Trophoblast cell (in vitro differentiated cells and primary cell): ENCODE measurements around the gene ODF4.

Experiments
- DNase-seq, 2 donors: peaks; one replicate each; pipeline ENCODE4 v3.0.0-alpha.2; 2016
- H2AFZ ChIP-seq: 2 replicates; pipeline ENCODE4 v1.6.1; 2013; ENCODE audit warnings: low read length, moderate library complexity, mild to moderate bottlenecking; ENCODE audit not compliant: insufficient read depth, poor library complexity
- H2AK5ac ChIP-seq: 2 replicates; pipeline ENCODE4 v1.6.1; 2013; ENCODE audit warnings: mild to moderate bottlenecking, low read length
- H2BK120ac ChIP-seq: 2 replicates; pipeline ENCODE4 v1.6.1; 2013; ENCODE audit warnings: low read length, mild to moderate bottlenecking, moderate library complexity; ENCODE audit not compliant: insufficient read depth, poor library complexity
- H2BK12ac ChIP-seq: 2 replicates; pipeline ENCODE4 v1.6.1; 2013; ENCODE audit warnings: mild to moderate bottlenecking, low read length, moderate library complexity
- H2BK5ac ChIP-seq: 2 replicates; pipeline ENCODE4 v1.6.1; 2013; ENCODE audit warnings: low read length, low read depth, moderate library complexity, mild to moderate bottlenecking; ENCODE audit not compliant: poor library complexity
- H3K14ac ChIP-seq: 2 replicates; pipeline ENCODE4 v1.6.1; 2013; ENCODE audit warnings: mild to moderate bottlenecking, low read length
- H3K18ac ChIP-seq: 2 replicates; pipeline ENCODE4 v1.6.1; 2013; ENCODE audit warnings: mild to moderate bottlenecking, low read length
- H3K23ac ChIP-seq: 2 replicates; pipeline ENCODE4 v1.6.1; 2013; ENCODE audit warnings: low read length
- H3K27ac ChIP-seq: 2 replicates; pipeline ENCODE4 v1.5.1; 2013; ENCODE audit warnings: low read depth, mild to moderate bottlenecking, inconsistent platforms, low read length, moderate library complexity
- H3K27me3 ChIP-seq: 2 replicates; pipeline ENCODE4 v1.6.1; 2013; ENCODE audit warnings: inconsistent platforms, mild to moderate bottlenecking, low read length, moderate library complexity; ENCODE audit not compliant: insufficient read depth
- H3K36me3 ChIP-seq, 2 experiments: 1 replicate in 1 of 2; 2 replicates in 1 of 2; pipeline ENCODE4 v1.6.1; 2013; ENCODE audit warnings: low read length in 2 of 2, mild to moderate bottlenecking in 2 of 2, moderate library complexity in 1 of 2; ENCODE audit not compliant: insufficient read depth in 2 of 2, control insufficient read depth in 1 of 2
- H3K4ac ChIP-seq: 2 replicates; pipeline ENCODE4 v1.6.1; 2013; ENCODE audit warnings: low read depth, mild to moderate bottlenecking, low read length, moderate library complexity
- H3K4me1 ChIP-seq, 2 experiments: 1 replicate in 1 of 2; 2 replicates in 1 of 2; pipeline ENCODE4 v1.6.1; 2013; ENCODE audit warnings: low read length in 2 of 2, mild to moderate bottlenecking in 2 of 2, moderate library complexity in 1 of 2; ENCODE audit not compliant: insufficient read depth in 2 of 2, control insufficient read depth in 1 of 2
- H3K4me2 ChIP-seq: 2 replicates; pipeline ENCODE4 v1.6.1; 2013; ENCODE audit warnings: inconsistent platforms, mild to moderate bottlenecking, low read length, moderate library complexity
- H3K4me3 ChIP-seq: 2 replicates; pipeline ENCODE4 v1.5.1; 2013; ENCODE audit warnings: mild to moderate bottlenecking, low read depth, low read length, inconsistent platforms
- H3K79me1 ChIP-seq: one replicate; pipeline ENCODE4 v1.6.1; 2013; ENCODE audit warnings: low read length
- H3K79me2 ChIP-seq: 2 replicates; pipeline ENCODE4 v1.6.1; 2013; ENCODE audit warnings: low read length, mild to moderate bottlenecking; ENCODE audit not compliant: control insufficient read depth, insufficient read depth, poor library complexity
- H3K9ac ChIP-seq: 2 replicates; pipeline ENCODE4 v1.6.1; 2013; ENCODE audit warnings: mild to moderate bottlenecking, low read length
- H3K9me3 ChIP-seq: 2 replicates; pipeline ENCODE4 v1.6.1; 2013; ENCODE audit warnings: low read depth, mild to moderate bottlenecking, control low read depth, inconsistent platforms, low read length; ENCODE audit not compliant: insufficient read depth
- H4K12ac ChIP-seq: 2 replicates; pipeline ENCODE4 v1.6.1; 2013; ENCODE audit warnings: low read depth, mild to moderate bottlenecking, low read length, moderate library complexity
- H4K8ac ChIP-seq: 2 replicates; pipeline ENCODE4 v1.6.1; 2013; ENCODE audit warnings: low read depth, mild to moderate bottlenecking, low read length, moderate library complexity
- H4K91ac ChIP-seq: one replicate; pipeline ENCODE4 v1.6.1; 2013; ENCODE audit warnings: low read depth, mild to moderate bottlenecking, low read length, moderate library complexity
- WGBS: extraction: QIAGEN DNeasy Blood & Tissue Kit; methylation state at CpG from one replicate; pipeline ENCODE4 v1.1.7; 2013; ENCODE audit warnings: missing lambda C conversion rate; ENCODE audit not compliant: insufficient read length, insufficient coverage; ENCODE audit errors: extremely low coverage; 5-methylcytosine and 5-hydroxymethylcytosine counted together

The ODF4 gene

DNA sequence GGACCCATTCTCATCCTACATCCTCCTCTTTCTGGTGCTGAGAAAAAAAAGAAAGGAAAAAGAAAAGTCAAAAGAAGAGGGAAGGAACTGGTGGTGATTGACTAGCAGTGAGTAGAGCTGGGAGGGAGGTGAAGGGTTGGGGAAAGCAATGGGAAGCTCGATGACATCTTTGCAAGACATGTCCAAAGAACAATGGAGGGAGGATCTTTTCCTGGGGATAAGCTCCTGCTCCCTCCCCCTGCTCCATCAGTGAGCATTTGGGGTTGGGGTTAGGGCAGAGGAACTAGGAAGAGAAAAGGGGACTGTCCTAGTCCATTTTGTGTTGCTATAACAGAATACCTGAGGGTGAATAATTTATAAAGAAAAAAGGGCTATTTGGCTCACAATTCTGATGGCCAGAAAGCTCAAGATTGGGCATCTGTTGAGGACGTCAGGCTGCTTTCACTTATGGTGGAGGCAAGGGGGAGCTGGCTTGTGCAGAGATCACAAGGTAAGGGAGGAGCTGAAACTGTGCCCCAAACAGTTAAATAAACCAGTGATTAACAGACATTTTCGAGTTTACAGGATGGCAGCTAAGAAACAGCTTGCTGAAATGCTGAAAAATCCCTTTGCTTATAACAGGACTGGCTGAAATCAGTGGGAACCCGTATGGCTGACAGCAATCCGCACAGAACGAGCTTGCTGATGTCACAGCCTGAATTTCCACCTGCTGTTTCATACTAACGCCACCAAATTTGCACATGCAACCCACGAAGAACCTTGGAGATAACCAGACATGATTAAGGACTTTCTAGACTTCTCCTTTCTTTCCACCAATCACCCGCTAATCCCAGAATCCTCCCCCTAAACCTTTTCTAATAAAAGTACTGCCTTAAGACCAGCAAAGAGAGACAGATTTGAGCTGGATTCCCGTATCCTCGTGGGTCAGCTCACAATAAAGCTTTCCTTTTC is 1.6 kb upstream of the ODF4 start:
- Histone ChIP-seq H3K36me3 (no peaks in the 10 kb centered on the region), H4K12ac (no peak overlapping the region), H3K9ac (no peak overlapping the region), H2AFZ (no peak overlapping the region), H3K27me3 (no peaks in the 10 kb centered on the region), H4K8ac (no peak overlapping the region), H3K79me1 (no peaks in the 10 kb centered on the region), H3K14ac (no peak overlapping the region), H2BK5ac (no peak overlapping the region), H3K4me2 (no peak overlapping the region), H3K79me2 (no peaks in the 10 kb centered on the region), H3K23ac (no peak overlapping the region), H3K4ac (no peak overlapping the region), H4K91ac (no peak overlapping the region), H2BK120ac (no peak overlapping the region), H2AK5ac (no peak overlapping the region), H2BK12ac (no peak overlapping the region), H3K9me3 (peaks cover 2% of the 10 kb centered on the region), H3K4me3 (no peak overlapping the region), H3K4me1 (peaks cover 3% of the 10 kb centered on the region in 2 experiments), H3K27ac (no peak overlapping the region), H3K18ac (no peak overlapping the region)
- no CpG with 5 or more reads among the region's 11 CpGs for WGBS
- DNase-seq: peak; percentile 16 to 46

DNA sequence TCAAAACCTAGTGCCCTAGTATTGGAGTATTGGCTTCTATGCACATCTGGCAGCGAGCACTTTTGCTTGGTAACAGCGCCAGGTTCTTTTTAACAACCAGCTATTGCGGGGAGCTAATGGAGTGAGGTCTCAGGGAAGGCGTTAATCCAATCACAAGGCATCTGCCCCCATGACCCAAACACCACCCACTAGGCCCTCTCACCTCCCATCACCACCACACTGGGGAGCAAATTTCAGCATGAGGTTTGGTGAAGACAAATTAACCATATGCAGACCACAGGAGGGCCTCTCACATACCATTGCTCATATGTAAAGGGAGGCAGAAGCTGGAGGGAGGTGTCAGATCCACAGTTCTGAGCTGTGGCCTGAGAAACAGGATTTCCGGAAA is 893 bp upstream of the ODF4 start:
- no peak overlapping the region for H2BK12ac ChIP-seq
- no peak overlapping the region for H4K12ac ChIP-seq
- no peak overlapping the region for H3K9ac ChIP-seq
- H3K18ac ChIP-seq: no peak overlapping the region
- no peak for DNase-seq
- no peak overlapping the region for H2AK5ac ChIP-seq
- no peak overlapping the region for H2AFZ ChIP-seq
- no peak overlapping the region for H2BK5ac ChIP-seq
- H3K4me1 ChIP-seq: peaks cover 3% of the 10 kb centered on the region in 2 experiments
- no CpG with 5 or more reads among the region's 5 CpGs for WGBS
- H3K79me2 ChIP-seq: no peaks in the 10 kb centered on the region
- H3K79me1 ChIP-seq: no peaks in the 10 kb centered on the region
- H3K4ac ChIP-seq: no peak overlapping the region
- H3K4me3 ChIP-seq: no peak overlapping the region
- no peaks in the 10 kb centered on the region for H3K36me3 ChIP-seq
- H4K8ac ChIP-seq: no peak overlapping the region
- no peak overlapping the region for H3K27ac ChIP-seq
- no peak overlapping the region for H3K4me2 ChIP-seq
- no peak overlapping the region for H4K91ac ChIP-seq
- peaks cover 2% of the 10 kb centered on the region for H3K9me3 ChIP-seq
- H3K14ac ChIP-seq: no peak overlapping the region
- H3K23ac ChIP-seq: no peak overlapping the region
- no peak overlapping the region for H2BK120ac ChIP-seq
- H3K27me3 ChIP-seq: no peaks in the 10 kb centered on the region

DNA sequence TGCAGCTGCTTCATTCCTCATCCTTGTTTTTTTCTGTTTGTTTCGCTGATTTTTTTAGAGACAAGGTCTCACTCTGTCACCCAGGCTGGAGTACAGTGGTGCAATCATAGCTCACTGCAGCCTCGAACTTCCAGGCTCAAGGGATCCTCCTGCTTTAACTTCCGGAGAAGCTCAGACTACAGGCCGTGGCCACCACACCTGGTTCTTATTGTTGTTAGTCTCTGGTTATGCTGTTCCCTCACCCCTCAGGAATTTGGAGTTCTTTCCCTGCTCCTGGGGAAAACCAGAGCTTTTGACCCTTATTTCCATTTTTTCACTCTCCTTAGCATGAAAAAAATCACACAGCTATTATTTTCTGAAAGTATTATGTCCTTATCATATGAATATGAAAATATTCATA is 1.8 kb downstream of the ODF4 start:
- Histone ChIP-seq H3K36me3 (no peaks in the 10 kb centered on the region), H2AK5ac (no peak overlapping the region), H3K18ac (no peak overlapping the region), H3K27me3 (no peaks in the 10 kb centered on the region), H3K4me3 (no peak overlapping the region), H2AFZ (no peak overlapping the region), H2BK120ac (no peak overlapping the region), H3K79me2 (no peaks in the 10 kb centered on the region), H4K12ac (no peak overlapping the region), H2BK12ac (no peak overlapping the region), H4K91ac (no peak overlapping the region), H2BK5ac (no peak overlapping the region), H3K23ac (no peak overlapping the region), H3K14ac (no peak overlapping the region), H3K9ac (no peak overlapping the region), H3K4ac (no peak overlapping the region), H3K4me1 (peaks cover 3% of the 10 kb centered on the region in 2 experiments), H4K8ac (no peak overlapping the region), H3K4me2 (no peak overlapping the region), H3K27ac (no peak overlapping the region), H3K9me3 (peaks cover 2% of the 10 kb centered on the region), H3K79me1 (no peaks in the 10 kb centered on the region)
- peak in 1 of 2 donors; percentile 20 for DNase-seq
- no CpG with 5 or more reads among the region's 4 CpGs for WGBS

DNA sequence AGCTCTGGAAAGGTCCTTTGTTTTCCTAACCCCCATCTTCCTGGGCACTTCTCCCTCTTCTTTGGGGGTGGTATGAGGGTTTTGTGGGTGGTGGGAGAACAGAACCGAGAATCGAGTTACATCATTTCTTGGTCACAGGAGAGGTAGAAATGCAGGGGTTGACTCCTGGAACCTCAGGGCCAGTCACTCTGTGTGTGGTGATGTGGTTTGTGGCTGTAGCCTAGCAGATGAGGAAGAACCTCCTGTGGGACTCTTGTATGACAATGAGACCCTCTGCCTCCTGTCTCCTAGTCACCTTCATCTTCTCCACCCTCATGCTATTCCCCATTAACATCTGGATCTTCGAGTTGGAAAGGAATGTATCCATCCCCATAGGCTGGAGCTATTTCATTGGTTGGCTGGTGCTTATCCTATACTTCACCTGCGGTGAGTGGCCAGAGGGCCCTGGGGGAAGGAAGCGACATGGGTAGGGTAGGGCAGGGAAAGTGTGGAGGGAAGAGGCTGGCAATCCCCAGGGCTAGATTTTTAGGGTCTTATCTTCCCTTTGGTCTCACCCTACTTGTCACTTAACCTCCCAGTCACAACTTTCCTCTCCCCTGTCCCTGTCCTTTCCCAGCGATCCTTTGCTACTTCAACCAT is 5.5 kb downstream of the ODF4 start:
- Histone ChIP-seq H3K36me3 (no peaks in the 10 kb centered on the region), H3K27me3 (no peaks in the 10 kb centered on the region), H4K8ac (no peak overlapping the region), H3K4ac (no peak overlapping the region), H3K18ac (no peak overlapping the region), H3K9ac (no peak overlapping the region), H2AK5ac (no peak overlapping the region), H2BK120ac (no peak overlapping the region), H3K79me1 (no peaks in the 10 kb centered on the region), H3K23ac (no peak overlapping the region), H3K4me2 (no peak overlapping the region), H3K79me2 (no peaks in the 10 kb centered on the region), H3K4me3 (no peak overlapping the region), H3K27ac (no peak overlapping the region), H3K14ac (no peak overlapping the region), H2BK12ac (no peak overlapping the region), H2BK5ac (no peak overlapping the region), H3K9me3 (peaks cover 2% of the 10 kb centered on the region), H2AFZ (no peak overlapping the region), H3K4me1 (peaks cover 3% of the 10 kb centered on the region in 2 experiments), H4K12ac (no peak overlapping the region), H4K91ac (no peak overlapping the region)
- DNase-seq: no peak
- WGBS: no CpG with 5 or more reads among the region's 6 CpGs
